ENCODE results near the gene TRMO.

GRCh38 chr9:97873882-97874281, 48.4 kb downstream of the TRMO start:
- TF ChIP-seq CTCF (IDR thresholded peaks at IDR 0.05) (no peak), POLR2A (IDR thresholded peaks at IDR 0.05) (no peak)

Measured in body of pancreas (tissue), 4 donors.